Activated CD4-positive, alpha-beta memory T cell treated with anti-CD3 and anti-CD28 coated beads for 36 hours (primary cell): Measurements from ENCODE around the gene BRPF1. TPM values are rescaled to one million over a fixed set of nuclear protein-coding genes. Genes with fewer than 3 reads are reported as not detected.

Experiments used
- CTCF ChIA-PET: fragments of 350-600 bp; sonication (Branson Sonifier 250); formaldehyde crosslinking; loops from one replicate; lab custom pipeline; 2021; ENCODE audit warnings: antibody characterized with exemption, inconsistent platforms; lab: Charles Lee
- POLR2A ChIA-PET: fragments of 350-600 bp; sonication (Branson Sonifier 250); formaldehyde crosslinking; loops from one replicate; lab custom pipeline; 2021; ENCODE audit warnings: antibody characterized with exemption; lab: Charles Lee
- DNase-seq: peaks from one replicate; pipeline ENCODE4 v3.0.0-alpha.2; 2020
- H3K27ac Mint-ChIP-seq: one replicate; pipeline ENCODE4 v1.8.0; 2021; ENCODE audit warnings: mixed read lengths
- H3K27me3 Mint-ChIP-seq: one replicate; pipeline ENCODE4 v1.8.0; 2021; ENCODE audit warnings: mixed read lengths
- H3K36me3 Mint-ChIP-seq: one replicate; pipeline ENCODE4 v1.8.0; 2021; ENCODE audit warnings: mixed read lengths
- H3K4me1 Mint-ChIP-seq: one replicate; pipeline ENCODE4 v1.8.0; 2021; ENCODE audit warnings: low read depth, mixed read lengths
- H3K4me3 Mint-ChIP-seq: one replicate; pipeline ENCODE4 v1.8.0; 2021; ENCODE audit warnings: mild to moderate bottlenecking, mixed read lengths
- H3K9me3 Mint-ChIP-seq: one replicate; pipeline ENCODE4 v1.8.0; 2021; ENCODE audit warnings: mixed read lengths
- intact Hi-C: fragments of 100-400 bp; cut with micrococcal nuclease; formaldehyde crosslinking; loops from one replicate; pipeline ENCODE4 v1.15.1; 2023
- total RNA-seq, 2 experiments: library from RNA; stranded (reverse); gene quantifications; one replicate each; pipeline ENCODE4 v1.2.3, GENCODE V29; 2021

The BRPF1 gene
- total RNA-seq, 2 experiments from 2014 or later = 25.0 to 27.3 TPM

DNA sequence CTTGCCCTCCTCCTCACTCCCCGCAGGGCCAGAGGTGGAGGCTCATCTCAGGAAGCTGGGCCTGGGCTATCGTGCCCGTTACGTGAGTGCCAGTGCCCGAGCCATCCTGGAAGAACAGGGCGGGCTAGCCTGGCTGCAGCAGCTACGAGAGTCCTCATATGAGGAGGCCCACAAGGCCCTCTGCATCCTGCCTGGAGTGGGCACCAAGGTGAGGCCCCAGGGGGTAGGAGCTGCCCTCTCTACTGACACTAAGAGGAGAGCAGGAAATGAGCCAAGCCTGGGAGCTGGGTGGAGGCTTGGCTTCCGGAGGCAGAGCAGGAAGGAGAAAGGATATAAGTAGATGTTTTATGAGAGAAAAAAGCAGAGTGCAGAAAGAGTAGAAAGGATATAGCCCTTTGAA lies 23.1 kb downstream of the BRPF1 start:
- H3K9me3 Mint-ChIP-seq = no peaks in the 10 kb centered on the region
- no peak for DNase-seq
- H3K27ac Mint-ChIP-seq = peak overlapping the region; percentile 66
- H3K4me1 Mint-ChIP-seq = peaks cover 30% of the 10 kb centered on the region
- no peak overlapping the region for H3K4me3 Mint-ChIP-seq
- ChIA-PET CTCF (interaction anchor here (1.5 kb wide), 1 partner anchor 27 kb away, joined by 5 read pairs; no protein-coding TSS in a partner anchor), POLR2A (interaction anchor here (1.2 kb wide), 1 partner anchor 8 kb away, joined by 4 read pairs; no protein-coding TSS in a partner anchor)
- intact Hi-C loops = loop anchor here (5.0 kb wide), 1 partner anchor 357 kb away; the partner anchor contains the start of gene SETD5
- H3K36me3 Mint-ChIP-seq = peaks cover 60% of the 10 kb centered on the region
- no peaks in the 10 kb centered on the region for H3K27me3 Mint-ChIP-seq

DNA sequence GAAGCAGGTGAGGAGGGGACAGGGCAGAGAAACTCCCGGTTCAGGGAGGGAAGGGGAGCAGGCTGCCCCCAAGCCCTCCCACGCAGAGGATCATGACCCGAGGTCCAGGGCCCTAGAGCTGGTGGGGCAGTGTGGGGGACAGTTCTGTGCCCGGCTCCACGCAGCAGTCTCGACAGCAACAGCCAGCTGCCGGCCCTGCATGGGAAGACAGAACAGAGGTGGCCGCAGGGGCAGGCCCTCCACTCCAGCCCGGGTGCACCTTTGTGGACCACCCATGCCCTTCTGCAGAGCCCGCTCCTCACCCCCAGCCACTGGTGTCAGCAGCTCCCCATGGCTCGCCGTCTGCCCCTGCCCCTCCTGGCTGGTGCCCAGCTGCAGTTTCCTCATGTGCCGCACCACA lies 25.9 kb downstream of the BRPF1 start:
- ChIA-PET CTCF (no interaction called here), POLR2A (no interaction called here)
- Mint-ChIP-seq H3K27me3 (no peaks in the 10 kb centered on the region), H3K36me3 (peaks cover 56% of the 10 kb centered on the region), H3K27ac (no peak overlapping the region), H3K9me3 (no peaks in the 10 kb centered on the region), H3K4me3 (no peak overlapping the region), H3K4me1 (peaks cover 15% of the 10 kb centered on the region)
- no peak for DNase-seq
- intact Hi-C loops = no loop called here

DNA sequence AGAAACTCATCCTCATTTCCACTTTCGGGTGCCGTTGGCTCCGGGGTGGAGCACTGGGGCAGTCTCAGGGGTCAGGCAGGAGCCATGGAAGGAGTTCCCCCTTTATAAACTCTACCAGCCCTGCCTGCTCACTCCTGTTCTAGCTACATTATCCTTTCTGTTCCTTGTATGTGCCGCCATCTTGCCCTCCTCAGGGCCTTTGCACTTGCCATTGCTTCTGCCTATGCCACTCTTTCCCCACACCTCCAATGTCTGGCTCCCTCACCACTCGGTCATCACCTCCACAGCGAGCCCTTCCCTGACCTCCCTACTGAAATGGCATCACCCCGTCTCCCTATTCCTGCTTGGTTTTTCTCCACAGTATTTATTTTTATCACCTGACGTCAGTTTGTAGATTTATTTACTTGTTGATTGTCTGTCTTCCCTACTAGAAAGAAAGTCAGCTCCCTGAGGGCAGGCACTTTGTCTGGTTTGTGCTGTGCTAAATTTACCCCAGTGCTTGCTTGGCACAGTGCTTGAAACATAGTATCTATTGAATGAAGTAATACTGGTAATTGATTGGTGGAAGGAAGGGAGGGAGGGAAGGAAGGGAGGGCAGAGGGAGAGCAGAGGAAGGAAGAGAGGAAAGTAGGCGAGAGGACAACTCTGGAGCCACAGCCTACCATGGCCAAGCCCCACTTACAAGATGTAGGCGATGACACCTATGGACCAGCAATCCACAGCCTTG lies 29.4 kb downstream of the BRPF1 start:
- Mint-ChIP-seq H3K9me3 (no peaks in the 10 kb centered on the region), H3K4me1 (peaks cover 2% of the 10 kb centered on the region), H3K36me3 (peaks cover 42% of the 10 kb centered on the region), H3K27me3 (no peaks in the 10 kb centered on the region), H3K4me3 (no peak overlapping the region), H3K27ac (no peak overlapping the region)
- CTCF ChIA-PET = no interaction called here
- no peak for DNase-seq
- POLR2A ChIA-PET = no interaction called here
- intact Hi-C loops = no loop called here

DNA sequence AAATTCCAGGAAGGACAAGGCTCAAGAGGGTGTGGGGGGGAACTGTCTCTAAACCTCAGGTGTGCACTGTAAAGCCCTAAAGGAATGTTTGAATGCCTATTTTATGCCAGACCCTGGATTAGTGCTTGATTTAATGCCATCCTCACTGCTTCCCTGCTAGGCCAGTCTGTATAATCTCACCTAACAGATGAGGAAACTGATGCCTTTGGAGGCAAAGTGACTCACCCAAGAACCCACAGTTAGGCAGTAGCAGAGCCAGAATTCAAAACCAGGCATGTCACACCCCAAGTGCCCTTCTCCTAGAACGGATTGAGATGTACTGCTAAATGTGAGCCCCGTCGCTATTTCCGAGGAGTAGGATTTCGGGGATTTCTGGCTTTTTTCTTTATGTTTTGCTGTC lies 30.4 kb downstream of the BRPF1 start:
- peaks cover 4% of the 10 kb centered on the region for H3K4me1 Mint-ChIP-seq
- intact Hi-C loops = no loop called here
- peaks cover 34% of the 10 kb centered on the region for H3K36me3 Mint-ChIP-seq
- no peak overlapping the region for H3K4me3 Mint-ChIP-seq
- DNase-seq = no peak
- no peaks in the 10 kb centered on the region for H3K27me3 Mint-ChIP-seq
- H3K9me3 Mint-ChIP-seq = no peaks in the 10 kb centered on the region
- ChIA-PET POLR2A (no interaction called here), CTCF (no interaction called here)
- H3K27ac Mint-ChIP-seq = no peak overlapping the region

DNA sequence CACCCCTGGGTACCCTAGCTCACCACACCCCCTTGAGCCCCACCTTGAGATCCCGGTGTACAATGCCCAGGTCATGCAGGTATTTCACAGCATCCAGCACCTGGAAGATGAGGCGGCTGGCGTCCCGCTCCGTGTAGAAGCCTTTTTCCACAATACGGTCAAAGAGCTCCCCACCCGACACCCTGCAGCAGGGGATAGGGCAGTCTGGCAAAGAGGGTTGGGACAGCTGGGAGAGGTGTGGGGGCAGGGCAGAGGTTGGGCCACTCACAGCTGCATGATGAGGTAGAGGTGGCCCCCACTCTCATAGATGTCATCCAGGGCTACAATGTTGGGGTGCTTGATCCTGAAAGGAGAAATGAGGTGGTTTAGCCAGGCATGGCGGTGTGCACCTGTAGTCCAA lies 31.3 kb downstream of the BRPF1 start:
- Mint-ChIP-seq H3K36me3 (peaks cover 33% of the 10 kb centered on the region), H3K9me3 (no peaks in the 10 kb centered on the region), H3K4me1 (peaks cover 11% of the 10 kb centered on the region), H3K4me3 (no peak overlapping the region), H3K27ac (no peak overlapping the region), H3K27me3 (no peaks in the 10 kb centered on the region)
- DNase-seq = no peak
- intact Hi-C loops = no loop called here
- ChIA-PET POLR2A (interaction anchor here (1.1 kb wide), 2 partner anchors 8 to 12 kb away, joined by 3 to 4 read pairs; no protein-coding TSS in a partner anchor), CTCF (interaction anchor here (1.0 kb wide), 1 partner anchor 37 kb away, joined by 5 read pairs; no protein-coding TSS in a partner anchor)

DNA sequence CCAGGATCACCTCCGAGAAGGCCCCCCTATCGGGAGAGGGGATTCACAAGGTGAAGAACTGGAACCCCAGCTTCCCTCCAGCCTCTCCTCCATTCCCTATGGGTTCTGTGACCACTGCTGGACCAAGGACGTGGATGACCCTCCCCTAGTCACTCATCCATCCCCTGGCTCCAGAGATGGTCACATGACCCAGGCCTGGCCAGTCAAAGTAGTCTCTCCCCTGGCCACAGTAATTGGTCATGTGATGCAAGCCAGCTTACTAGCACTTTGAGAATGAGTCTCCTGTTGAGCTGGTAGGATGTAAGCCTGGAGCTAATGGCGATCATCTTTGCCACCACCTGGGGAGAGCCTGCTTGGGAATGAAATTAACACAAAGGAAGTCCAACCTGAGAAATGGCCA lies 34.3 kb downstream of the BRPF1 start:
- peaks cover 14% of the 10 kb centered on the region for H3K36me3 Mint-ChIP-seq
- no peak for DNase-seq
- ChIA-PET CTCF (no interaction called here), POLR2A (interaction anchor here (1.1 to 1.5 kb wide), 2 partner anchors 27 to 35 kb away, joined by 3 to 4 read pairs; partner anchors contain the start of genes ARPC4 and TADA3)
- no peaks in the 10 kb centered on the region for H3K9me3 Mint-ChIP-seq
- peaks cover 33% of the 10 kb centered on the region for H3K4me1 Mint-ChIP-seq
- intact Hi-C loops = no loop called here
- no peak overlapping the region for H3K4me3 Mint-ChIP-seq
- H3K27me3 Mint-ChIP-seq = no peaks in the 10 kb centered on the region
- no peak overlapping the region for H3K27ac Mint-ChIP-seq

DNA sequence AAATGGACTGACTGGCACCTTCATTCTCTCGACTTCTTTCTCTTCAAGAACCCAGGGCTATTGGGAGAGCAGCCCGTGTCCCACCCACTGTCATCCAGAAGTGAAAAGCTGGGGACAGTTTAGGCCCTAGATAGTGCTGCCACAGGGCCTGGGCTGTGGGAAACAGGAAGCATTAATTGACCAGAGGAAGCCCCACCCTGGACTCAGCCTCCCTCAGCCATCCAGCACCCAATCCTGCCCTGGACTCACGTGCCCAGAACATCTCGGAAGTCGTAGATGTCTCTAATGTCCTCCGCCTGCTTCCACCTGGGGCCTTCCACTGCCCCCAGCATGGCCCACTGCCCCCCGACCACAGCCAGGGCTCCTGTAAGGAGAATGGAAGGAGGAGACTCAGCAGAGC lies 35.9 kb downstream of the BRPF1 start:
- H3K36me3 Mint-ChIP-seq = peaks cover 7% of the 10 kb centered on the region
- H3K9me3 Mint-ChIP-seq = no peaks in the 10 kb centered on the region
- ChIA-PET POLR2A (interaction anchor here (0.9 to 1.8 kb wide), 2 partner anchors 11 to 25 kb away, joined by 3 to 7 read pairs; partner anchors contain the start of genes ARPC4 and TADA3), CTCF (interaction anchor here (1.1 kb wide), 1 partner anchor 10 kb away, joined by 3 read pairs; no protein-coding TSS in a partner anchor)
- H3K27me3 Mint-ChIP-seq = no peaks in the 10 kb centered on the region
- intact Hi-C loops = no loop called here
- H3K4me1 Mint-ChIP-seq = peaks cover 33% of the 10 kb centered on the region
- DNase-seq = no peak
- H3K27ac Mint-ChIP-seq = no peak overlapping the region
- H3K4me3 Mint-ChIP-seq = no peak overlapping the region

DNA sequence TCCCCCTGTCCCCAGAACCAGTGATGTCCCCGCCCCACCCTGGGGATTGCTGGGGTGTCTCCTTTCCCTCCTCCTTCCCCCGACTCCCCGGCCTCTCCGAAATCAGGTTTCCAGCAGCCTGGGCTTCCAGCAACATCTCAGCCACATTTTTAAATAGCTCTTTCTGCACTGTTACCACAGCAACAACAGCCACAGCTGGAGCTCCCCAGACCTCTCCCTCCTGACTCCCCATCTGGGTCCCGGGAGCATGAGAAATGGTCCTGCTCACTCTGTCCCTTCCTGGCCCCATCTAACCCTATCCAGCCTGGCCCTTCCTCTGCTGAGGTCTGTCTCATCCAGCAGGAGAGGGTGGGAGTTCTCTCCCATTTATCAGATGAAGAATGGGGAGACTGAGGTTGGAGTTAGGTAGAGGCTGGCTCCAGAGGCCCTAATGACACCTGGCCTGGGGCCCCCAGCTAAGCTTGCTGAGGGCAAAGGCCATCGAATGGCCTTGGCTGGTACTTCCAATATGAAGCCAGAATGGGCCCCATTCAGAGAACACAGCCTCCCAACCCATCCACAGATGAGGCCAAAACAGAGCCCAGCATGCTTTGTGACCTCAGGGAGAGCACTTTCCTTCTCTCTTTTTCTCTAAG lies 36.7 kb downstream of the BRPF1 start:
- H3K27me3 Mint-ChIP-seq = no peaks in the 10 kb centered on the region
- peak overlapping the region; percentile 80 for H3K4me3 Mint-ChIP-seq
- no peaks in the 10 kb centered on the region for H3K9me3 Mint-ChIP-seq
- H3K27ac Mint-ChIP-seq = no peak overlapping the region
- DNase-seq = no peak
- peaks cover 33% of the 10 kb centered on the region for H3K4me1 Mint-ChIP-seq
- ChIA-PET CTCF (no interaction called here), POLR2A (interaction anchor here (0.9 to 2.0 kb wide), 6 partner anchors 10 to 164 kb away, joined by 3 to 7 read pairs (median 4); partner anchors contain the start of genes ARPC4, OGG1 and TADA3)
- intact Hi-C loops = no loop called here
- H3K36me3 Mint-ChIP-seq = peaks cover 7% of the 10 kb centered on the region

DNA sequence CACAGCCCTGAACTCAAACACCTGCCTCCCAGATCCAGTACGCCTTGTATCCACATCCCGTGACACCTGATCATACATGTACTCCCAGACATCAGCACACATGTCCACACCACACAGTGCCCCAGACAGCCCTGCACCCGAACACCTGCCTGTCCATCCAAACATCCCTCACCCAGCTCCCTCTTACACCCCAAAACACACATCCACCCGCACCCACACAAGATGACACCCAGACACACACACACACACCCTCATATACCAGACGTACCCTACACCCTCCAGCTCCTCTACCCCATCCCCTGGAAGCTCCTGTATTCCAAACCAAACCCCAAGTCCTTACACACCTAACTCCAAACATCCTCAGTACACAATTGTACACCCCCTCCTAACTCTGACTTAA lies 37.5 kb downstream of the BRPF1 start:
- intact Hi-C loops = loop anchor here (1.0 kb wide), 1 partner anchor 20 kb away; the partner anchor contains the start of gene OGG1
- DNase-seq = no peak
- Mint-ChIP-seq H3K4me3 (peak overlapping the region; percentile 80), H3K27me3 (no peaks in the 10 kb centered on the region), H3K36me3 (peaks cover 7% of the 10 kb centered on the region), H3K27ac (peak overlapping the region; percentile 12), H3K9me3 (no peaks in the 10 kb centered on the region), H3K4me1 (peaks cover 33% of the 10 kb centered on the region)
- ChIA-PET CTCF (interaction anchor here (0.5 kb wide), 1 partner anchor 70 kb away, joined by 3 read pairs; no protein-coding TSS in a partner anchor), POLR2A (interaction anchor here (1.3 to 2.0 kb wide), 5 partner anchors 9 to 164 kb away, joined by 3 to 7 read pairs (median 4); partner anchors contain the start of gene OGG1)

DNA sequence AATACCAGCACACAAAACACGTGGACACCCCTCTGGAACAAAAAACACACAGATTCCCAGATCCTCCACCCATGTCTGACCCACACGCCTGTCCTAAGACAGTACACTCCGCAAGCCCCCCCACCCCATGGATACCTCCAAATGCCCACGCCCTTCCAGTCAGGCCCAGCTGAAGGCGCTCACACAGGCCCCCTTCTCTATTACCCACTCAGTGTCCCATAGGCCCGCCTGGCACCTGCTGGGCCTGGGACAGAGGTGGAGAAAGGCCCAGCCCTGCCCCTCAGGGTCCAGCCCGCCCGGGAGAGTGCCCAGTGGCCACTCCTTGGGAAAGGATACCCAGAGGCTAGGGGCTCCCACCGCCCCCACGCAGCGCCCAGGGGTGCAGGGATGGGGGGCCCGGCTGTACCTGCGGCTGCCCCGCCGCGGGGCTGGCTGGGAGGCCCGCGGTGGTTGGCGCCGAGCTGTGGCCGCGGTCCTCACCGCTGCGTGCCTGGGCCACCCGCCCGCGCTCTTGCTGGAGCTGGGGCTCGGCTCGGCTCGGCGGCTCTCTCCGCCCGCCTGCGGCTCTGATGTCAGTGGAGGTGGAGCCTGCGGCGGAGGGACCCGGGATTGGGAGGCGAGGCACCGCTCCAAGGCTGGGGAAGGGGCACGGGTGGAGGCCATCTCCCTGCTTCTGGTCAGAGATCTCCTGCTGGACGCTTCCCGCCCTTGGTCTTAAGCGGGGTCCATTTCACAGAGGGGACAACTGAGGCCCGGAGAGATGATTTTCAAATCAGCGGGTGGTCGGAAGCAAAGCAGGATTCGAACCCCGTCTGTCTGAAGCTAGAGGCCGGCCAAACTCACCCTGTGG lies 38.1 kb downstream of the BRPF1 start, which contains the start of gene CAMK1:
Gene CAMK1 (minus strand): TSS at position 522 of the 850 bp plus-strand sequence. CDS start 2,198 bp downstream, outside the sequence.
- no peaks in the 10 kb centered on the region for H3K9me3 Mint-ChIP-seq
- POLR2A ChIA-PET = interaction anchor here (0.9 to 2.0 kb wide), 9 partner anchors 8 to 551 kb away, joined by 3 to 11 read pairs (median 4); partner anchors contain the start of genes ARPC4, JAGN1, OGG1 and SEC13
- peaks cover 7% of the 10 kb centered on the region for H3K36me3 Mint-ChIP-seq
- peak; percentile 84 for DNase-seq
- H3K4me1 Mint-ChIP-seq = peaks cover 33% of the 10 kb centered on the region
- no peaks in the 10 kb centered on the region for H3K27me3 Mint-ChIP-seq
- peak within 1 kb of the TSS; percentile 69 for H3K27ac Mint-ChIP-seq
- intact Hi-C loops = loop anchor here (1.0 kb wide), 2 partner anchors 9 to 20 kb away; partner anchors contain the start of gene OGG1
- peak within 1 kb of the TSS; percentile 80 for H3K4me3 Mint-ChIP-seq
- CTCF ChIA-PET = interaction anchor here (0.7 kb wide), 1 partner anchor 39 kb away, joined by 4 read pairs; the partner anchor contains the start of gene BRPF1
